ENCODE measurements around the gene SEMA6A.

SEMA6A gene

GRCh38 chr5:116465411-116465810 is 109.2 kb downstream of the SEMA6A start:
- no peak for DNase-seq (ENCODE audit: low read depth)

DNA sequence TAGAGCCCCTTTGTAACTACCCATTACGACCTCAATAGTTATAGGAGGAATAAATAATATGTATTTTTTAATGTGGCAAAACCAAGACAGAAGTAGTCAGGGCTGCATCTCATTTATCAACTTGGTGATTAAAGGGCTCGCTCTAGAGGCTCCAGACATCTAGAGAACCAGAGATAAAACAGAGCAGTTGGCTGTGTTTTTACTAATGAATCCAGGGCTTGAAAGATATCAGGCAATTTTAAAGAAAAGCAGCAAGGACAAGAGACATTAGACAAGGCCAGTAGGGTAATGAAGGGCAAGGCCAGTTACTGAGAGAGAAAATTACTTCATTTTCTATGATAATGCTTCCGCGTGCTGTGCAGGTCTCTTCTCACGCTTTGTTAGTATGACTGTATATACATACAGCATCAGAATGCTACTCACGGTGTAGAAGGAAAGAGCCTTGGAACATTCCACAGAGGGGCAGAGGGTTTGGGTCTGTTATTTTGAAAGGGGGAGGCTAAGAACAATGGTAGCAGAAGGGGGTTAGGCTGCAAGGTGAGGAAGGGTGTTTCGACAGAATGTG is 110.4 kb downstream of the SEMA6A start:
- DNase-seq (ENCODE audit: low read depth) = no peak

- DNase-seq (ENCODE audit: low read depth) = no peak
These were observed 112.1 kb downstream of the SEMA6A start for GRCh38 chr5:116462500-116462899.

DNA sequence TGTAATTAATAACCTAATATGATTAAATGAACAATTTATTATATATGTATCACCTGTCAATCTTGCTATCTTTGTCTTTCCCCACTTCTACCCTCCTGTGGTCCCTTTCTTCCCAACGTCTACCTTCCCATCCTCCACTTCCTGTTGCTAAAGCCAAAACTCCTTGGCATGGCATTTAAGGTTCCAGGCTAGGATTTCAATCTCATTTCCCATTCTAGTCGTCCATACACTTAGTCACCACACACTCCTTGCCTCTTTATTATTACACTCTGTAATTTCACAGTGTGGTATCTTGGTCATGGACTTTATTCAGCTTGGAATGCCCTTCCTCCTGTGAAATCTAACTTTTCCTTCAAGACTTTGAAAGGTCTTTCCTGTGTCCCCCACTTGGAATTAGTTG is 115.3 kb downstream of the SEMA6A start:
- no peak for DNase-seq (ENCODE audit: low read depth)

DNA sequence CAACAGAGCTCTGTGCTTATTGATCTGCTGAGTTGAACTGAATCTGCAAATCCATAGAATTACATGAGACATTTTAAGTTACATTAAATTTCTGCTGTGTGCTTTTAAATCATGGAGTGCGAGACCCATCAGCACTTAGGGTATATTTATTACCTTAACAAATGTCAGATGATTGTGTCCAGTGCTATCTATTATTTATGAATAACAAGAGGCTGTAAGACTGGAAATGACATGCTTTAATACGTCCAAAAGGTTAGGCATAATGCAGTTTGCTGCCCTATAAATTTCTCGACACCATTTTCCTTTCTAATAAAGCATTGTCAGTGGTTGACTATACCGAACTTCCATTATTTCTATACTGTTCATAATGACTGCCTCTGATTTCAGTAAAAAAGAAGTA is 117.6 kb downstream of the SEMA6A start:
- DNase-seq (ENCODE audit: low read depth) = no peak

DNA sequence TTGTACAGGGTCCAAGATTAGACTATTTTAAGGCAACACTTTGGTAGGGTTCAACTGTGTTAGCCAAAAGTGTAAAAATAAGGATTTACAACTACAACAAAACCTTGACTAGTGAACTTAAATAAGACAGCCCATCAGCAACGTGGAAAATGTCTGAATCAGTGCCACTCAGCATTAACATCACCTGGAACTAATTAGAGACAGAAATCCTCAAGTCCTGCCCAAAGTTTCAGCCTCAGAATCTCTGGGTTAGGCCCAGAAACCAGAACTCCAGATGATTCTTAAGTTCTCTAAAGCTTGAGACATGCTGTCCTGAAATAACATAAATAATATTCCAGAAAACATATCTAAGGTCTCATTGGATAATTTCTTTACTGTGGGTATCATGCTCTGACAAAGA is 118.6 kb downstream of the SEMA6A start:
- DNase-seq (ENCODE audit: low read depth) = no peak

DNA sequence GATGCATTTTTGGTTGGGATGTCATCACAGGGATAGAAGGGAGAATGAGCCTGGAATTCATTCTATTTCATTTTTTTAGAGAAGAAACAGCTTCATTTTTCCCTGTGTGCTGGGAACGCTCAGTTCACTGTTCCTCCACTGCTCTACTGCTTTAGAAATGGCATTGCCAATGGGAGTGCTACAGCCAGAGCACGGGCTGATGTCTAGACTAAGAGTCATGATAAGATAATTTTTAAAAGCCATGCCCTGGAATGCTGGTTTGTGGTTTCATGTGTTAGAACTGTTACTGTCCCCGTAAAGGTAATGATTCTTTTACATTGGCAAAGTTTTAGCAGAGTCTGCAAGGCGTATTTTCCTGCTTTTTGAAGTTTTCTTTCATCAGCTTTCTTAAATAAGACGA is 119.6 kb downstream of the SEMA6A start:
- no peak for DNase-seq (ENCODE audit: low read depth)

DNA sequence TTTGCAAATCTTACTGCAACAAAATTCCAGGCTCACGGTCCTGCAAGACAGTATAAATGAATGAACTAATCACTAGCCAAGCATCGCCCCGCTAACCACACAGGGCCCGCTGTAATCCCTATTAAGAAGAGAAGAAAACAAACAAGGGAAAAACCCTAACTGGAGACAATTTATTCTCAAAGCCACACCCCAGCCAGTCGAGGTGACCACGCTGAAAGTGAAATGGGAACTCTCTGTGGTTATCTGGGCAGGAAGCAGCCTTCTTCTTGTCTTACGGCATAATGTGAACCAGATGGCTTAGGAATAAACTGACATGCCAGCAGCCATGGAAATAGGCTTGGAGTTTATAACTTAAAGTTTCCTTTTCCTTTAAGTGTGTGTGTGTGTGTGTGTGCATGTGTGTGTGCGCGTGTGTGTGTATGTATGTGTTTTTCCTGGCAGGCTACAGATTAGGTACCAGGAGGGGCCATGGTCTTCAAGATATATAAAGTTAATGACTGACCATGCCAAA is 120.2 kb downstream of the SEMA6A start:
- peak; percentile 54 for DNase-seq (ENCODE audit: low read depth)

GRCh38 chr5:116453988-116454411 is 120.6 kb downstream of the SEMA6A start:
- no peak for DNase-seq (ENCODE audit: low read depth)

DNA sequence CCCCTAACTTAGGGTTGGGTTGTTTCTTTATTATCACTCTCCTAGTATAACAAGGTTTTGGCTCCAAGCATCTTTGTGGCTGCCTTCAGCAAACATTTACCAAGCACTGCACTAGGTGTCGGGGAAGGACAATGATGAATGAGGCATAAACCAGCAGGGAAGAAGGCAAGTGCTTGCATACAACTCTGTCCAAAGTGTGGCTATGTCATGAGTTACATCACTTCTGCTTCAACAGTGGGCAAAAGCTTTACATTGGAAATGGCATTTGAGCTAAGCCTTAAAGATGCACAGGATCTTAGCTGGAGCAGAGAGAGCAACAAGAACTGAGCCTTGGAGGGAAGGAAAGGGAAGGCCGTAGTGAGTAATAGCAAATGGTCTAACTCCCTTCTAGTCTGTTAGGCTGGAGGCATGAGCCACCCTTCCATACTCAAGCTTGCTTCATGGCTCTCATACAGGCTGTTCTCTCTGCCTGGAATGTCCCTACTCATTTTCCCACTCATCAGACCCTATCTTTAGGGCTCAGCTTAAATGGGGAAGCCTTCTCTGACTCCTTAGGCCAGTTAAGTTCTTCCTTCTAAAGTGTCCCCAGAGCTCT is 121.8 kb downstream of the SEMA6A start:
- DNase-seq (ENCODE audit: low read depth) = no peak

GRCh38 chr5:116451905-116452450 is 122.6 kb downstream of the SEMA6A start:
- DNase-seq (ENCODE audit: low read depth) = no peak

- DNase-seq (ENCODE audit: low read depth) = no peak
These were observed 123.6 kb downstream of the SEMA6A start for GRCh38 chr5:116451066-116451465.

DNA sequence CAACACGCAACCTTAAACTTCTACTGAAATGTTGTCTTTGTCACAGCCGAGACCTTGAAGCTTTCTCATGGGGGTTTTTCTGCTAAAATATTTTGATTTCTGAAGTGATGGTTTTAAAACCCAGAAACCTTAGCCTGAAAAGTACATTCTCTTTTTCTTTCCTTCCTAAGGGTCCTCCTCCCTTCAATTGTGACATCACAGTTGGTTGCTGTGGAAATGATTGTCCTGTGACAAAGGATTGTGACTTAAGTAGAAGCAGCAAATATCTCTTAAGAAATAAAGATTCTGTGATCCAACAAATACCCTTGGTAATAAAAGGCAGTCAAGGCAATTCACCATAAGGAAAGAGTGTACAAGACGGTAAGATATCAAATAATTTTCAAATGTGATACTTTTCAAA is 125.2 kb downstream of the SEMA6A start:
- DNase-seq (ENCODE audit: low read depth) = no peak

DNA sequence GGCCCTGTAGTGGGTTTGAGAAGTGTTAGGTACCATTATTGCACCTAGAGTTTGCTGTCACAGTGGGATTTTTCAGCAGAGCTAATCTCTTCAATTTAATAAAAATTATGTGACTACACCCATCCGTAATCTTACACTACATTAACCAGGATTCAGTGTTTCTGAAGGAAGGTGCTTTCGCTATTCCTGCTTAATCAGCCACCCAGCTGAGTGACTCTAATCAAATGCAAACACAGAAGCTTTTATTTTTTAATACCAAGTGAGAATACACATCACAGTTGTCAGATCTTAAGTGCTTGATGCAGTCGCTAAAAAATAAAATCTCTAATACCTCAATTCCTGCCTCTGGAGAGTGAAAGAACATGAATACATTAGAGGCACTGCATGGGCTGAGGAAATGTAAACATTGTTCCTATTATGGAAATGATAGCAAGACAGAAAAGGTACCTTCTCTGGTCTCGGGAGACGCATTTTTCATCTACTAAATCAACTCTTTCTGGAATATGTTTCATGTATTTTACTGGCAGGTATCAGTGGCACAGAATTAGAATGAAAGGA is 125.7 kb downstream of the SEMA6A start:
- no peak for DNase-seq (ENCODE audit: low read depth)

GRCh38 chr5:116448450-116448849 is 126.2 kb downstream of the SEMA6A start:
- DNase-seq (ENCODE audit: low read depth) = no peak

- no peak for DNase-seq (ENCODE audit: low read depth)
These were observed 128.1 kb downstream of the SEMA6A start for GRCh38 chr5:116446356-116447005.

DNA sequence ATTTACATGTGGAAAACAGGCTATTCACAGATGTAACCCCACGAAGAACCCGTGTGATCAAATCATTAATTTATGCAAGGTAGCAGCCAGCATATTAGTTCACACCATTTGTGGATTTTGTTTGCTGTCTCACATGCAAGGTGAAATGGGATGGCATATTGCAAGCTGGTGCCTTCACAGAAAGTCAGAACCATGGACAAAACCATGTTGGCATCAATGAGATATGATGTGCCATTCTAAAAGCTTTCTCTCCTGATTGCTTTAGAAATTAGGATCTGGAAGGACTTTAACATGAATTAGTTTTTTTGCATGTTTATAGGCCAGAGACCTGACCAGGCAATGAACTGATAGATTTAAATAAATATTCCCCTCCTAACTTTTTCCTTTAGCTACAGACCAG is 129.3 kb downstream of the SEMA6A start:
- no peak for DNase-seq (ENCODE audit: low read depth)

DNA sequence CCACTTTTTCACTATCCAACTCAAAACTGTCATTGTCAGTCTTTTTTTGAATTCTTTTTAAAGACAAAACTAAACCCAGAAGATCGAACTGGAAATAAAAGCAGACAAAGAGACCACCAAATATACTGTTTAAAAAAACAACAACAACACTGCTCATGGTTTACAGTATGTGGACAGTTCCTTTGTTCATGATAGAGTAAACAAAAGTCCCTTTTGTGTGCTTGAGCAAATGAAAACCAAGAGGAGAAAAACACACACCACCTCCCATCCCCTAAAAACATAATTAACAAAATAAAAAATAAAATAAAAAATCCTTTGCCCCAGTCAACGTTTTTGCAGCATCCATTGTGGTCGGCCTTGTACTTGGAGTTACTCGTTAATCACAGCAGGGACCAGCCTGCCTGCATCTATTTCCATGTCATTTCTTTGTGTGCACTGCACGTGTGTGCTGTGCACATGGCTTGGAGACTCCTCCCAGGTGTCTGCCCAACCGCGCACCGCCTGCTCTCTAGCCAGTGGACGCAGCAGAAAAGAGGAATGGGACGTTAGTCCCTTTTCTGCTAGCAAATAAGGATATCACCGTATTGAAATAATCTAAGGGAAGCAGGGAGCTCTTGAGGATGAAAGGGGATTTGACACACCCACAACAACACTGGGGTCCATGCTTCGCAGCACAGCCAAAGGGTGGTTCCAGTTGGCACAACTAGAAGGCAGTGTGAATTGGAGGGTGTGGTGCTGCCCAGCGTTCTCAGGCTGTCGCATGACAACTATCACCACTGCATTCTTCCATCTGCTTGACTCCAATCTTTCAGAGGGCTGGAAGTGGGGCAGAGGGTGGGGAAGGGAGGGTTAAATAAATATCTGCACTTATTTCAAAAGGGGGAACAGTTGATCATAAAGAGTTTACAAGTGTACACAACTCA is 130.0 kb downstream of the SEMA6A start:
- DNase-seq (ENCODE audit: low read depth) = no peak

DNA sequence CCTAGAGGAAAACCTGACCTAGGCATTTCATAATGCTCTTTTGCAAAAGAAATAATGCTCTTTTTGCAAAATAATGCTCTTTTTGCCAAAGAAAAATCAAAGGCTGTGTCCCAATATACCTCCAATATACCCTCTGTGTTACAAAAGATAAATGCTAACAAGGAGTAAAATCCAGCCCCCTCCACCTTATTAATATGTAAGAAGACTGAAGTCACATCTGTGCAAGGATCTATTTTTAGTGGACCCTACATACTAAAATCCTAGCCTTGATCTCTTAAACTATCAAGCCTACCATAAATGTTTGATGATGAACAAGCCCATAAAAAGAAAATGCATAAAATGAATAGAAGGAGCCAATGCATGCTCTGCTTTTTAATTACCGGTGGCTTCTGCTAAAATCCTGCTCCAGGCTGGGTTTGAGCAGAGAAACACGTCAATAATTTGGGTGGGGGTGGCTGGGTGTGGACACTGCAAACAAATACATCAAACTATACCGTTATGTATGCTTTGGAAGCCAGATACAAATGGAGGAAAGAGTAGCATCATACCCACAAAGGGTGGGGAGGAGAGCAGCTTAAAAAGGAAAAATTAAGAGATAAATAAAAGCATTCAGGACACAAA is 131.6 kb downstream of the SEMA6A start:
- DNase-seq (ENCODE audit: low read depth) = no peak

DNA sequence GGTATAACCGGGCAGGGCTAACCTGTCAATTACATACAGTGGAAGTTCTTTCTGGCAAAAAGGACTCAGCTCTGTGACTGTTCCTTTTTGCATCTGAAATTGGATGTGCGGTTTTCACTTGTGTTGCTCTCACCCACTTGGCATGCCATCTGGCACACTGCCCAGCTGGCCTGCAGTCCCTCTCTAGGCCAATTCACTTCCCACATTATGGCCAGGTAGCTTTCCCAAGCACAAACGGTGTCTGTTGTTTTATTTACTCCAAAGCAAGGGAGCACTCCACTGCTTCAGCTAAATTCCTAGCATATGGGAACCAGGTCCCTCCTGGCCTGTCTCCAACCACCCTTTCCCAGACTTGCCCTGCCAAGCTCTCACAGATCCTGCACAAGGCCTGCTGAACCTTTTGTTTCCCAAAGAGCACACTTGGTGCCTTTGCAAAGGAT is 132.5 kb downstream of the SEMA6A start:
- DNase-seq (ENCODE audit: low read depth) = no peak

- no peak for DNase-seq (ENCODE audit: low read depth)
These were observed 133.4 kb downstream of the SEMA6A start for GRCh38 chr5:116441223-116441622.
